NCI-H1694 treated with DMSO at 0.1 percent for 48 hours (cell line): ENCODE results near the gene IRF6.

Source experiments
- DNase-seq: peaks from one replicate; lab custom pipeline; 2025; lab: John Stamatoyannopoulos, UW

The IRF6 gene

DNA sequence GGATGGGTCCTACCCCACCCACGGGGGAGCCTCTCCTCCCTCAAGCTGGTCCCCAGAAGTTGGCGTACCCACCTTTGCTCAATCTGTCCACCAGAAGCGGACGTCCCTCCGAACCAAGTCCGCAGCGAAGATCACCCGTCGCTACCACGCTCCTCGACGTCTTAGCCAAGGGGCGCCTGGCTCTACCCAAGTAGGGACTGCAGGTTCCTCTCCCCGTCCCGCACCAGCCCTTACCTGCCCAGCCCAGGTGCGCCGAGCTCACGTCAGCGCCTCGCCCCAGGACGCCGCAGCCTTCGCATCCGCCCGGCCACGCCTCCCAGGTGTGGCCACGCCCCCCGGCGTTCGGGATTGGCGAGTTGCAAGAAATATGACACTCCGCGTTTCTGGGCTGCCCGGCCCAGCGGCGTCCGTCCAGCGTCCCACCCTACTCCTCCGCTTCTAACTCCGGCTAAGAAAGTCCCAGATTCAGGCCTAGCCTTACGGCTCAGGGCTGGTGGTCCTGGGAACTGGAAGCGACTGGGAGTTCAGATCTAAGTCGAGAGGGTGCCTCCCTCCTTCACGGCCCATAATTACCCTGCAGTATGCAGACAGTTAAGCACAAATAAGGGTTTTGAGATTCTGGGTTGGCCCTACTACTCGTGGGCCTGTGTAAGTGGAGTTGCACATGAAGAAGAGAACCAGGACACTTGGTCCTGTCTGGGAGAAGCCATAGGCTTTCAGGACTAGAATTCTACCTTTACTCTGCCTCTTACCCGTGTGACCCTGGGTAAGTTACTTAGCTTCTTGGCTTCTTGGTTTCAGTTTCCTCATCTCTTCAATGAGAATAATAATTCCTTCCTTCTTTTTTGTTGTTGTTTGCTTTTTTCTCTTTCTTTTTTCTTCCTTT lies at the start of gene IRF6:
IRF6 (minus strand) TSS at position 268 of the 886 bp plus-strand sequence. CDS start 4,729 bp downstream, outside the sequence.
- no peak for DNase-seq

DNA sequence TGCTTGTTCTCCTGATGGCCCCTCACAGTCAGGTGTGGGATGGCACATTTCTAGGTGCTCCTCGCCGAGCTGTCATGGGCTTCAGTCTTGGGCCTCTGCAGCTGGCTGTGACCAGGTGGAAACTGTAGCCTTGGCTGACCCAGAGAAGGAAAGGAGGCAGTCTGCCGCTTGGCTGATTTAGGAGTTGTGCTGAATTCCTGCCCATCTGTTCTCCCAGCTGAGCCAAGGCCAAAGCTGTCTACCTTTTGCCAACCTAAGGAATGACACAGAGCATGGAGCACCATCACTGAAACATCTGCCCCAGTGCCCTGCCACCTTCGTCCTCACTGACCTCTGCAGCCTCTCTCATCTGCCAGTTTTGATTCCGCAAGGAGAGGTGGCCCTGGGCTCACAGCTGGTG lies 49.7 kb upstream of the IRF6 start:
- DNase-seq, result peak; percentile 90

DNA sequence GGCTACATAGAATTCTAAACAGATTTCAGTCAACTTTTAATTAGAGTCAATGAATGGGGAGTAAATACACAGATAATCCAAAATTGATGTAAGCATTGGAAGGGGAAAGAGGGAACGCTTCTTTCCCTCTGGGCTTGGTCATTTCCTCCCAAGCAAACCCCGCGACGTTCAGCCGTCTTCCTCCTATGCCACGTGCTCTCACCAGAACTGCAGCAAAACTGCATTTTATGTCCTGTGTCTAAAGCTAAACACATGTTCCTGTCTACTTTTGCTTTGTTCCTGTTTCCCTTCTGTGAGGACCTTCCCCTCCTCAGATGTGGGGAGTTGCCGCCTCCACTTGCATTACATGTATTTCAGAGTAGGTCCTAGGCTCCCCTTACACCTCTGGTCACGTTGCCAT lies 49.1 kb upstream of the IRF6 start:
- DNase-seq, result peak; percentile 76

DNA sequence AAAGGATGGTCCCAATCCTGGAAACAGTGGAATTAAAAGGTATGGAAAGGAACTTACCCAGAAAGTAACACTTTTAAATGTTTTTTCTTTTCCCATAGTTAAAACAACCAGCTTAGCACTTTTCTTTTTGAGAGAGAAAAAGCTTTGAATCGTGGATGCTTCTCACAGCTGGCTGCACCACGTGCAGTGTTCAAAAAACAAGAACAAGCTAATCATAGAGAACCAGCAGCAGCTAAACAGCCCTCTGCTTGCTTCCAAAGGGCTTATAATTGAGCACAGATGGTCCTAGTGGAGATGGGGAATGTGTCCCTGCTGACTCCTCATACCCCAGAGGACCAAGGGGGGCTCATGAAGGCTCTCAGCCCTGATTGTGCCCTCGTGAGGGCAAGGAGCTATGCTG lies 48.3 kb upstream of the IRF6 start:
- DNase-seq, result peak; percentile 96

- peak; percentile 85 for DNase-seq
Measured at GRCh38 chr1:209853676-209854075, 47.7 kb upstream of the IRF6 start.

- peak; percentile 95 for DNase-seq
Measured at GRCh38 chr1:209850342-209850979, 44.5 kb upstream of the IRF6 start.

DNA sequence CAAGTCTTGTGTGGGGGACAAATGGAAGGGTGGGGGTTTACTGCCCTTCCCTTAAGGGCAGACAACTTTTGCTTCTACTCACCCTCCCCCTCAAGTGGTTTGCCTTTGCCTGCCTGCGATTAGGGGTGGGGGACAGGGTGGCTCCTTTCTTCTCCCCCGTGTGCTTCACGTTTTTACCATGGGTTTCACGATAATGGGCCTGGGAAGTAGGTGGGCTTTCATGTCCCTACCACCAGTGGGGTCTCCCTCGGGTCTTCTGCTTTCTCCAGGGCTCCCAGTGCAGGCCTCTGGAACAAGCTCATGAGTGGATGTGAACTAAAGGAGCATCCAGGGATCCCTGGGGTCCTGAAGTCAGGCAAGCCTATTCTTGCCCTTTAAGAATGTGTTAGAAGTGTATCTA lies 43.4 kb upstream of the IRF6 start:
- no peak for DNase-seq

- no peak for DNase-seq
Measured at GRCh38 chr1:209845408-209845725, 39.4 kb upstream of the IRF6 start.

GRCh38 chr1:209844695-209845407 lies 38.9 kb upstream of the IRF6 start:
- no peak for DNase-seq

- no peak for DNase-seq
Measured at GRCh38 chr1:209840611-209841010, 34.7 kb upstream of the IRF6 start.

GRCh38 chr1:209839875-209840546 lies 34.1 kb upstream of the IRF6 start:
- no peak for DNase-seq

GRCh38 chr1:209838537-209838936 lies 32.6 kb upstream of the IRF6 start:
- no peak for DNase-seq

DNA sequence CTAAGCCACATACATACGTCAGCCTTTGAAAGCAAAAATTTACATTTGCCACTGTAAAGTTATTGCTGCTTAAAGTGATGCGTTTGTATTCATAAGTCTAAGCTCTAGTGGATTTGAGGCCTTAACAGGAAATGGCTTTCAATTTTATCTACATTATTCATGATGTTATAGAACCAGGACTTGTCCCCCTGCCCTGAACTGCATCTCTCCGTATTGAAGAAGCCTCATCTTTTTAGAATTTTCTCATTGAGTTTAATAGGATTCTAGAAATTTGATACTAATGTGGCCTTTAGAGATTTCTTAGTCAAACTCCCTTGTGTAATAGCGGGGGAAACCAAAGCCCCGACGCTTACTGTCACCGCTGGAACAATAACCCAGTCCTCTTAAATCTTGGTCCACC lies 31.7 kb upstream of the IRF6 start:
- DNase-seq, result no peak

DNA sequence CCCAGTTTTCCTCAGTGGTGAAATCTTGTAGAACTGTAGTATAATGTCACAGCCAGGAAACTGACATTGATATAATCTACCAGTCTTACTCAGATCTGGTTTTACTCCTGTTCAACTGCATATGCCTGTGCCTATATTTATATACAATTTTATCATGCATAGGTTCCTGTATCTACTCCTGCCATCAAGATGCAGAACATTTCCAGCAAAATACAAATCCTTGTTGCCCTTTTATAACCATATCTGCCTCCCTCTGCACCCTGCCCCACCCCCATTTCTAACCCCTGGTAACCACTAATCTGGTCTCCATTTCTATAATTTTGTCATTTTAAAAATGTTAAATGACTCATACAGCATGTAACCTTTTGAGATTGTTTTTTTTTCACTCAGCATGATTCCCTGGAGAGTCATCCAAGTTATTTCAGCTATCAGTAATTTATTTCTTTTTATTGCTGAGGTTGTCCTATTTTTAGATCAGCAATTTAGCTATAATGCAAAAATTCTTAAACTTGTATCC lies 29.9 kb upstream of the IRF6 start:
- no peak for DNase-seq

DNA sequence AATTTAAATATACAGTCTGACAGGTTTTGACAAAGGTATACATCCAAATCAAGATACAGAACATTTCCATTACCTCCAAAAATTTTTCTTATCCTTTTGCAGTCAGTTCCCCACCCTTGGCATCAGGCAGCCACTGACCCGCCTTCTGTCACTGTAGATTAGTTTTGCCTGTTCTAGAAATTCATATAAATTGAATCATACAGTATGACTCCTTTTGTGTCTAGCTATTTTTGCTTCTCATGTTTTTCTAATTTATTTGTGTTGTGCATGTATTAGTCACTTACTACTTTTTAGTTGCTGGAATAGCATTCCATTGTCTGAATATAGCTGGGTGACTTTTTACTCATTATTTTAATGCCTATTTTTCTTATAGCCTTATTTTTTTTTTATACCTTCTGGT lies 25.7 kb upstream of the IRF6 start:
- DNase-seq, result no peak

DNA sequence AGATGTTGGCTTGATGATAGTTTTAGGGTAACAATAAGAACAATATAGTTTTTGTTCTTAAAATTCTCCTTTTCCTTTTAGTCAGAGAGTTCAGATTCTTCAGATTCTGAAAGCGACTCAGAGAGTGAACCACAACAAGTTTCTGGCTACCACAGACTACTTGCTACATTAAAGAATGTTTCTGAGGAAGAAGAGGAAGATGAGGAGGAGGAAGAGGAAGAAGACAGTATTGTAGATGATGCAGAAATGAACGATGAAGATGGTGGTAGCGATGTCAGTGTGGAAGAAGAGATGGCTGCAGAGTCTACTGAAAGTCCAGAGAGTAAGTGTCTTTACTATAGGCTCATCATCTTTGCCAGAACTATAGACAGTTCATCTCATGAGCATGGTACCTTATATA lies 24.8 kb upstream of the IRF6 start:
- DNase-seq, result no peak

DNA sequence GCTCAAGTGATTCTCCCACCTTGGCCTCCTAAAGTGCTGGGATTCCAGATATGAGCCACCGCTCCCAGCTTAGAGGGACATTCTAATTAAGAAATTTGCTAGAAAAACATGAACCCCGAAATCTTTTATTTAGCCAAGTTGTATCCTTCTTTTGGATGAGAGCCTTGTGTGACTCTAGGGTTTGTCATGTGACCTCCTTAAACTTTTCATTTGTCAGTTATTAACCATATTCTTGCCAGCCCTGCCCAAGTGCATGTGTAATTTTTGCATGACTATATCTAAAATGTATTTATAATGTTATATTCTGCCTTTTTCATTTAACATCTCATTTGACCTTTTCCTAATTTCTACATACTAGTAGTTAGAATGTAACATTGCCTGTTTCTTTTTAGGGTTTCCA lies 23.8 kb upstream of the IRF6 start:
- no peak for DNase-seq

DNA sequence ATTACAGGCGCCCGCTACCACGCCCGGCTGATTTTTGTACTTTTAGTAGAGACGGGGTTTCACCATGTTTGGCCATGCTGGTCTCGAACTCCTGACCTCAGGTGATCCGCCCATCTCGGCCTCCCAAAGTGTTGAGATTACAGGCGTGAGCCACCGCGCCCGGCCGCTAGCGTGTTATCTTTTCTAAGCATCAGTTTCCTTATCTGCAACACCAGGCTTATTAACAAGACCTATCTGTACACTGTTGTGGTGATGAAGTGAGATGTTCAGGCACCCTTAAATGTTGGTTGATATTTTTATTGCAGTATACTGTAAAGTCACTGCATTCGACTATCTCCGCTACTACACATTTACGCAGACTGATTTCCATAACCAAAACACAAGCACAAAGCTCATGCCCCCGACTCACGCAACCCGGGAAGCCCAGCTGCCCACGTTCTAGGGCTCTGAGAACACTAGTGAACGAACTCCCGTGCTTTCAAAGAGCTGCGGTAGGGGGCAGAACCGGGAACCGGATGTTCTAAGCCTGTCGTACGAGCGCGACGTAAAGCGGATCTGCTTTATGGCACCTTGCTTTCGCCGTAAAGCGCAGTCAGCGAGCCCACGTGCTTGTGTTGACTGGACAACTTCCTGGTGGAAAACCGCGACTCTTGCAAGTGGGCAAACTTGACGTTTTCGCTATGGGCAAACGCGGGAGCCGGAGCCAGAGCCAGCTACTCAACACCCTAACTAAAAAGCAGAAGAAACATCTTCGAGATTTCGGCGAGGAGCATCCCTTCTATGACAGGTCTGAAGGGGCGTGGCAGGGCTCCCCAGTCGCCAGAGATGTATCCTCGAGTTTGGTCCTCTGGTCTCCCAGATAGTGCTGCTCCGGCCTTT lies 21.7 kb upstream of the IRF6 start, which contains the start of gene UTP25:
UTP25 (plus strand) TSS at position 589 of the 879 bp plus-strand sequence; CDS start at position 681, 92 bp downstream.
- DNase-seq, result peak; percentile 97

GRCh38 chr1:209825591-209826434 lies 19.9 kb upstream of the IRF6 start:
- DNase-seq, result no peak
